GM12878 (cell line): ENCODE measurements around the gene RRH. TPM values are rescaled to one million over a fixed set of nuclear protein-coding genes. Genes with fewer than 3 reads are reported as not detected.

Experiments used
- ATAC-seq: fragments of 200-7000 bp; cut with Tn5 transposase; 3 replicates; pipeline ENCODE4 v1.9.1; 2020; ENCODE audit warnings: mild to moderate bottlenecking, moderate library complexity
- BruUV-seq: library from RNA; stranded (reverse); fragments of 400-500 nt; replicated peaks from 2 replicates; lab custom pipeline; 2021; lab: Mats Ljungman, UMichigan
- CTCF ChIA-PET: fragments of 300-600 bp; sonication (Branson Sonifier 250); formaldehyde crosslinking; extraction: SDS; loops from one replicate; lab custom pipeline; 2021; ENCODE audit warnings: inconsistent platforms; lab: Yijun Ruan, JAX
- POLR2A ChIA-PET: fragments of 350-600 bp; formaldehyde crosslinking; extraction: SDS; loops from one replicate; lab custom pipeline; 2021; ENCODE audit warnings: inconsistent platforms; lab: Charles Lee
- RAD21 ChIA-PET: fragments of 300-600 bp; sonication (Branson Sonifier 250); formaldehyde crosslinking; loops from one replicate; lab custom pipeline; 2023; ENCODE audit warnings: antibody characterized with exemption; ENCODE audit not compliant: unreplicated experiment; lab: Charles Lee
- SMC1A ChIA-PET: fragments of 300-600 bp; sonication (Branson Sonifier 250); formaldehyde crosslinking; loops from one replicate; lab custom pipeline; 2023; ENCODE audit not compliant: unreplicated experiment, uncharacterized antibody; lab: Charles Lee
- DNase-seq: peaks from one replicate; pipeline ENCODE4 v3.0.0-alpha.2; 2011; ENCODE audit warnings: low read depth, low spot score
- FAIRE-seq: peaks from 3 replicates; lab custom pipeline; 2011; peaks lifted over from hg19 to GRCh38; lab: Jason Lieb, UNC
- H2AFZ ChIP-seq: 2 replicates; pipeline ENCODE4 v1.6.0; 2011; ENCODE audit warnings: low read depth, low read length, control low read depth; ENCODE audit not compliant: control insufficient read depth
- H3K27ac ChIP-seq: 2 replicates; pipeline ENCODE4 v1.5.1; 2011; ENCODE audit warnings: control low read depth; ENCODE audit not compliant: control insufficient read depth, insufficient read depth
- H3K27me3 ChIP-seq, 2 experiments: replicated peaks in 1 of 2; 2 replicates each; pipeline versions ENCODE4 v1.6.0 to v1.6.1; 2011; ENCODE audit warnings: low read length in 1 of 2; ENCODE audit not compliant: control insufficient read depth in 2 of 2, insufficient read depth in 2 of 2
- H3K36me3 ChIP-seq, 2 experiments: 2 replicates each; pipeline ENCODE4 v1.5.1; 2011; ENCODE audit warnings: low read length in 1 of 2; ENCODE audit not compliant: control insufficient read depth in 2 of 2, insufficient read depth in 2 of 2
- H3K4me1 ChIP-seq: 2 replicates; pipeline ENCODE4 v1.6.1; 2011; ENCODE audit warnings: mild to moderate bottlenecking, low read length, moderate library complexity, mixed read lengths; ENCODE audit not compliant: control insufficient read depth, insufficient read depth
- H3K4me2 ChIP-seq: 2 replicates; pipeline ENCODE4 v1.6.0; 2011; ENCODE audit warnings: control low read depth; ENCODE audit not compliant: control insufficient read depth, insufficient read depth
- H3K4me3 ChIP-seq: fragments of 200-600 bp; sonication (generic); 2 replicates; pipeline ENCODE4 v1.5.1; 2016
- H3K79me2 ChIP-seq: 2 replicates; pipeline ENCODE4 v1.6.0; 2011; ENCODE audit warnings: low read length; ENCODE audit not compliant: control insufficient read depth, insufficient read depth
- H3K9ac ChIP-seq: 2 replicates; pipeline ENCODE4 v1.8.0; 2011; ENCODE audit warnings: low read length, control low read depth, mixed read lengths; ENCODE audit not compliant: control insufficient read depth, insufficient read depth
- H3K9me3 ChIP-seq: replicated peaks from 3 replicates; pipeline ENCODE4 v1.5.1; 2011; ENCODE audit warnings: mild to moderate bottlenecking, low read length; ENCODE audit not compliant: control insufficient read depth, insufficient read depth
- H4K20me1 ChIP-seq: 2 replicates; pipeline ENCODE4 v1.6.0; 2011; ENCODE audit not compliant: control insufficient read depth, insufficient read depth
- CBFB ChIP-seq: IDR thresholded peaks from 2 replicates; pipeline ENCODE4 v1.6.1; 2016; ENCODE audit warnings: antibody characterized with exemption, low read depth
- CEBPB ChIP-seq, 2 experiments: fragments of 150-350 bp in 1 of 2; IDR thresholded peaks; 2 replicates each; pipeline ENCODE4 v1.6.1; 2012 to 2014; ENCODE audit warnings: low read depth in 2 of 2, low read length in 2 of 2, borderline replicate concordance in 1 of 2, inconsistent platforms in 1 of 2
- MEF2B ChIP-seq: fragments of 450-650 bp; IDR thresholded peaks from 2 replicates; pipeline ENCODE4 v1.6.1; 2018; ENCODE audit warnings: mild to moderate bottlenecking, moderate library complexity; ENCODE audit not compliant: partially characterized antibody, poor library complexity, severe bottlenecking
- NRF1 ChIP-seq: conservative IDR thresholded peaks from 2 replicates; pipeline ENCODE4 v1.6.1; 2011; ENCODE audit warnings: mild to moderate bottlenecking, low read depth, low read length, improper control_type of control experiment
- PBX3 ChIP-seq: IDR thresholded peaks from 2 replicates; pipeline ENCODE4 v1.6.1; 2011; ENCODE audit warnings: mild to moderate bottlenecking, low read depth, low read length, moderate library complexity; ENCODE audit not compliant: insufficient replicate concordance
- SKIL ChIP-seq: fragments of 450-650 bp; IDR thresholded peaks from 2 replicates; pipeline ENCODE4 v1.6.1; 2017; ENCODE audit warnings: mild to moderate bottlenecking, low read depth, inconsistent platforms; ENCODE audit not compliant: poor library complexity, severe bottlenecking
- SMC3 ChIP-seq: IDR thresholded peaks from 2 replicates; pipeline ENCODE4 v1.6.1; 2011; ENCODE audit warnings: low read length, improper control_type of control experiment, borderline replicate concordance
- TCF12 ChIP-seq: IDR thresholded peaks from 2 replicates; pipeline ENCODE4 v1.6.1; 2011; ENCODE audit warnings: low read depth, mild to moderate bottlenecking, low read length
- ZBTB40 ChIP-seq: fragments of 450-650 bp; IDR thresholded peaks from 2 replicates; pipeline ENCODE4 v1.6.1; 2016; ENCODE audit warnings: mild to moderate bottlenecking, moderate library complexity, borderline replicate concordance
- ZNF217 ChIP-seq: fragments of 450-650 bp; IDR thresholded peaks from 2 replicates; pipeline ENCODE4 v1.6.1; 2017; ENCODE audit warnings: antibody characterized with exemption, mild to moderate bottlenecking
- WGBS: methylation state at CpG from one replicate; pipeline ENCODE4 v1.1.6; 2016; ENCODE audit warnings: low lambda C conversion rate; ENCODE audit not compliant: insufficient replicate concordance, insufficient coverage; ENCODE audit errors: missing lambda C conversion rate; 5-methylcytosine and 5-hydroxymethylcytosine counted together
- in situ Hi-C: fragments of 300-500 bp; cut with MboI; formaldehyde crosslinking; loops from 9 replicates; pipeline ENCODE4 v1.14.3; 2018; ENCODE audit warnings: mixed read lengths
- intact Hi-C: fragments of 100-400 bp; cut with micrococcal nuclease; formaldehyde crosslinking; loops from one replicate; pipeline ENCODE4 v1.14.2; 2022; ENCODE audit not compliant: unreplicated experiment
- polyA plus RNA-seq, 11 experiments: library from polyadenylated mRNA; depleted of rRNA in 4 of 11; unstranded in 6 of 11; stranded (reverse) in 5 of 11; fragments of >200 nt; fragmentation: Nextera tagmentation in 4 of 11; fragmentation: Illumina TruSeq in 1 of 11; extraction: Ambion mirVana in 4 of 11; extraction: Trizol in 1 of 11; gene quantifications; 1 replicate in 1 of 11; 2 replicates in 10 of 11; pipeline versions ENCODE4 v1.2.1 to v1.2.3, GENCODE V29; 2011 to 2016; ENCODE audit warnings: inconsistent platforms in 2 of 11, missing spikeins in 2 of 11, low read depth in 1 of 11
- total RNA-seq, 4 experiments: library from RNA; depleted of rRNA in 3 of 4; stranded (reverse); fragments of >200 nt in 3 of 4; fragmentation: Illumina TruSeq in 1 of 4; extraction: Trizol in 1 of 4; gene quantifications; 2 replicates each; pipeline versions ENCODE4 v1.2.1 to v1.2.3, GENCODE V29; 2013 to 2021
- TF ChIP-seq, protein P1 (sequence below): fragments of 450-650 bp; conservative IDR thresholded peaks from 2 replicates; pipeline ENCODE4 v1.6.1; 2017; ENCODE audit warnings: mild to moderate bottlenecking, moderate library complexity

RRH gene
- total and polyA plus RNA-seq, 10 of the 15 experiments (the other 5 are each of a cell fraction or from before 2014, with no cell fraction given) = 0.06 to 0.24 (median 0.12) TPM; not detected in 6

- Histone ChIP-seq H3K4me2 (no peak overlapping the region), H3K27me3 (no peaks in the 10 kb centered on the region; a peak in 1 of 4 replicates), H3K79me2 (no peaks in the 10 kb centered on the region), H4K20me1 (no peaks in the 10 kb centered on the region), H3K4me1 (peaks cover 8% of the 10 kb centered on the region; the same call in 1 of the 2 replicates), H3K9me3 (no peaks in the 10 kb centered on the region), H3K27ac (no peak overlapping the region), H3K36me3 (no peaks in the 10 kb centered on the region), H3K4me3 (no peak overlapping the region), H3K9ac (no peak overlapping the region), H2AFZ (no peak overlapping the region)
- DNase-seq (no peak), FAIRE-seq (no peak), ATAC-seq (no peak)
- no TSS peak for BruUV-seq
- 23% methylated on average over 11 of the region's 11 CpGs for WGBS
- ChIA-PET CTCF (interaction anchor here (1.0 kb wide), 1 partner anchor 19 kb away, joined by 3 read pairs; no protein-coding TSS in a partner anchor), SMC1A (interaction anchor here (1.5 kb wide), 1 partner anchor 21 kb away, joined by 3 read pairs; no protein-coding TSS in a partner anchor), RAD21 (no interaction called here), POLR2A (no interaction called here)
- intact Hi-C loops = no loop called here
- in situ Hi-C loops = no loop called here
- TF ChIP-seq SKIL (no peak), SMC3 (no peak), NRF1 (no peak), CBFB (no peak), CEBPB (IDR thresholded peaks at IDR 0.05; ENCODE audit: borderline replicate concordance in 1 of 2, low read depth in 2 of 2, low read length in 2 of 2) (no peak), TCF12 (no peak), PBX3 (no peak), MEF2B (no peak), ZBTB40 (no peak), ZNF217 (no peak)
- TF ChIP-seq, protein P1, sequence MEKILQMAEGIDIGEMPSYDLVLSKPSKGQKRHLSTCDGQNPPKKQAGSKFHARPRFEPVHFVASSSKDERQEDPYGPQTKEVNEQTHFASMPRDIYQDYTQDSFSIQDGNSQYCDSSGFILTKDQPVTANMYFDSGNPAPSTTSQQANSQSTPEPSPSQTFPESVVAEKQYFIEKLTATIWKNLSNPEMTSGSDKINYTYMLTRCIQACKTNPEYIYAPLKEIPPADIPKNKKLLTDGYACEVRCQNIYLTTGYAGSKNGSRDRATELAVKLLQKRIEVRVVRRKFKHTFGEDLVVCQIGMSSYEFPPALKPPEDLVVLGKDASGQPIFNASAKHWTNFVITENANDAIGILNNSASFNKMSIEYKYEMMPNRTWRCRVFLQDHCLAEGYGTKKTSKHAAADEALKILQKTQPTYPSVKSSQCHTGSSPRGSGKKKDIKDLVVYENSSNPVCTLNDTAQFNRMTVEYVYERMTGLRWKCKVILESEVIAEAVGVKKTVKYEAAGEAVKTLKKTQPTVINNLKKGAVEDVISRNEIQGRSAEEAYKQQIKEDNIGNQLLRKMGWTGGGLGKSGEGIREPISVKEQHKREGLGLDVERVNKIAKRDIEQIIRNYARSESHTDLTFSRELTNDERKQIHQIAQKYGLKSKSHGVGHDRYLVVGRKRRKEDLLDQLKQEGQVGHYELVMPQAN = no peak
These were observed 46.2 kb downstream of the RRH start for GRCh38 chr4:109873791-109874514.
